H9 (cell line): ENCODE measurements around the gene PIK3R5. TPM values are rescaled to one million over a fixed set of nuclear protein-coding genes. Genes with fewer than 3 reads are reported as not detected.

ENCODE experiments used
- DNase-seq: peaks from one replicate; pipeline ENCODE4 v3.0.0-alpha.2; 2017
- H2AFZ ChIP-seq: one replicate; pipeline ENCODE4 v1.6.1; 2013; ENCODE audit warnings: mild to moderate bottlenecking, low read length, control low read depth, moderate library complexity
- H2AK5ac ChIP-seq: 2 replicates; pipeline ENCODE4 v1.6.1; 2013; ENCODE audit warnings: low read length, control low read depth, mixed read lengths; ENCODE audit not compliant: insufficient read length
- H2BK120ac ChIP-seq: one replicate; pipeline ENCODE4 v1.6.1; 2013; ENCODE audit warnings: low read depth, mild to moderate bottlenecking, low read length, control low read depth, inconsistent platforms; ENCODE audit not compliant: poor library complexity, severe bottlenecking
- H2BK12ac ChIP-seq: 2 replicates; pipeline ENCODE4 v1.6.1; 2013; ENCODE audit warnings: low read length, control low read depth, mixed read lengths, low read depth; ENCODE audit not compliant: insufficient read length
- H2BK15ac ChIP-seq: 2 replicates; pipeline ENCODE4 v1.6.1; 2013; ENCODE audit warnings: low read depth, low read length, control low read depth
- H2BK20ac ChIP-seq: one replicate; pipeline ENCODE4 v1.6.1; 2013; ENCODE audit warnings: low read depth, mild to moderate bottlenecking, low read length, control low read depth, inconsistent platforms; ENCODE audit not compliant: poor library complexity, severe bottlenecking
- H2BK5ac ChIP-seq: 2 replicates; pipeline ENCODE4 v1.6.1; 2013; ENCODE audit warnings: low read length, control low read depth, mixed read lengths; ENCODE audit not compliant: insufficient read length
- H3K14ac ChIP-seq: 2 replicates; pipeline ENCODE4 v1.6.1; 2013; ENCODE audit warnings: low read length, control low read depth; ENCODE audit not compliant: insufficient read depth
- H3K18ac ChIP-seq: 2 replicates; pipeline ENCODE4 v1.6.1; 2013; ENCODE audit warnings: low read depth, mild to moderate bottlenecking, mixed read lengths, low read length, control low read depth; ENCODE audit not compliant: insufficient read length
- H3K23ac ChIP-seq: 2 replicates; pipeline ENCODE4 v1.6.1; 2013; ENCODE audit warnings: low read length, control low read depth, mixed read lengths, low read depth; ENCODE audit not compliant: insufficient read length
- H3K23me2 ChIP-seq: 2 replicates; pipeline ENCODE4 v1.6.1; 2013; ENCODE audit warnings: low read depth, mild to moderate bottlenecking, mixed read lengths, low read length, control low read depth; ENCODE audit not compliant: insufficient read length, poor library complexity, severe bottlenecking
- H3K27ac ChIP-seq: 2 replicates; pipeline ENCODE4 v1.5.1; 2013; ENCODE audit warnings: low read length, control low read depth, mixed read lengths, low read depth; ENCODE audit not compliant: insufficient read length
- H3K27me3 ChIP-seq: 2 replicates; pipeline ENCODE4 v1.6.1; 2013; ENCODE audit warnings: low read length, control low read depth, inconsistent platforms; ENCODE audit not compliant: insufficient read depth
- H3K4ac ChIP-seq: 2 replicates; pipeline ENCODE4 v1.6.1; 2013; ENCODE audit warnings: low read depth, mild to moderate bottlenecking, control low read depth, inconsistent platforms, low read length, moderate library complexity
- H3K4me1 ChIP-seq: 2 replicates; pipeline ENCODE4 v1.6.1; 2013; ENCODE audit warnings: low read length, control low read depth, inconsistent platforms; ENCODE audit not compliant: insufficient read depth
- H3K4me2 ChIP-seq: 2 replicates; pipeline ENCODE4 v1.6.1; 2013; ENCODE audit warnings: low read length, control low read depth, mixed read lengths; ENCODE audit not compliant: insufficient read length, insufficient read depth
- H3K56ac ChIP-seq: 2 replicates; pipeline ENCODE4 v1.6.1; 2013; ENCODE audit warnings: low read depth, mild to moderate bottlenecking, mixed read lengths, low read length, control low read depth; ENCODE audit not compliant: insufficient read length
- H3K79me1 ChIP-seq: 2 replicates; pipeline ENCODE4 v1.6.1; 2013; ENCODE audit warnings: low read depth, mild to moderate bottlenecking, moderate library complexity, low read length, control low read depth, inconsistent platforms; ENCODE audit not compliant: insufficient read depth, poor library complexity, severe bottlenecking
- H3K79me2 ChIP-seq: 2 replicates; pipeline ENCODE4 v1.6.1; 2013; ENCODE audit warnings: low read length, control low read depth, inconsistent platforms; ENCODE audit not compliant: insufficient read depth
- H3K9ac ChIP-seq: 2 replicates; pipeline ENCODE4 v1.6.1; 2013; ENCODE audit warnings: low read length, control low read depth, mixed read lengths; ENCODE audit not compliant: insufficient read length; ENCODE audit errors: extremely low read depth
- H3K9me3 ChIP-seq: one replicate; pipeline ENCODE4 v1.6.1; 2013; ENCODE audit warnings: low read depth, low read length, inconsistent platforms; ENCODE audit not compliant: control insufficient read depth
- H3T11ph ChIP-seq: one replicate; pipeline ENCODE4 v1.6.1; 2013; ENCODE audit warnings: mild to moderate bottlenecking, low read length, control low read depth, inconsistent platforms
- H4K20me1 ChIP-seq: one replicate; pipeline ENCODE4 v1.6.1; 2013; ENCODE audit not compliant: control insufficient read depth, insufficient read length, insufficient read depth
- H4K5ac ChIP-seq: 2 replicates; pipeline ENCODE4 v1.6.1; 2013; ENCODE audit warnings: low read depth, mild to moderate bottlenecking, mixed read lengths, low read length, control low read depth; ENCODE audit not compliant: insufficient read length
- H4K8ac ChIP-seq: replicated peaks from 2 replicates; pipeline ENCODE4 v1.6.1; 2013; ENCODE audit warnings: low read length, control low read depth, mixed read lengths, low read depth; ENCODE audit not compliant: insufficient read length
- H4K91ac ChIP-seq: 2 replicates; pipeline ENCODE4 v1.6.1; 2013; ENCODE audit warnings: low read depth, mild to moderate bottlenecking, moderate library complexity, mixed read lengths, low read length, control low read depth; ENCODE audit not compliant: insufficient read length
- H3K27ac Mint-ChIP-seq, 3 experiments: 2 replicates in 2 of 3; 3 replicates in 1 of 3; pipeline ENCODE4 v1.8.0; 2020 to 2021; ENCODE audit warnings: mixed read lengths in 3 of 3, mild to moderate bottlenecking in 1 of 3, moderate library complexity in 1 of 3
- H3K27me3 Mint-ChIP-seq: 2 replicates; pipeline ENCODE4 v1.8.0; 2021; ENCODE audit warnings: low read depth, mild to moderate bottlenecking, moderate library complexity, mixed read lengths
- H3K36me3 Mint-ChIP-seq, 3 experiments: 2 replicates in 2 of 3; 3 replicates in 1 of 3; pipeline ENCODE4 v1.8.0; 2020 to 2021; ENCODE audit warnings: low read depth in 3 of 3, mixed read lengths in 3 of 3; ENCODE audit not compliant: insufficient read depth in 1 of 3
- H3K4me1 Mint-ChIP-seq, 2 experiments: 2 replicates each; pipeline ENCODE4 v1.8.0; 2020; ENCODE audit warnings: mixed read lengths in 2 of 2
- H3K4me3 Mint-ChIP-seq, 2 experiments: 2 replicates in 1 of 2; 3 replicates in 1 of 2; pipeline ENCODE4 v1.8.0; 2020 to 2021; ENCODE audit warnings: mild to moderate bottlenecking in 2 of 2, mixed read lengths in 2 of 2, moderate library complexity in 1 of 2
- H3K9me3 Mint-ChIP-seq, 2 experiments: 2 replicates in 1 of 2; 3 replicates in 1 of 2; pipeline ENCODE4 v1.8.0; 2020; ENCODE audit warnings: mild to moderate bottlenecking in 2 of 2, mixed read lengths in 2 of 2, moderate library complexity in 1 of 2
- CTCF ChIP-seq: fragments of 200-600 bp; sonication (generic); conservative IDR thresholded peaks from 3 replicates; pipeline ENCODE4 v1.8.0; 2021; ENCODE audit warnings: antibody characterized with exemption, mild to moderate bottlenecking
- WGBS: extraction: QIAGEN DNeasy Blood & Tissue Kit; methylation state at CpG from one replicate; pipeline ENCODE4 v1.1.7; 2013; ENCODE audit warnings: missing lambda C conversion rate, low lambda C conversion rate, mixed read lengths; ENCODE audit not compliant: insufficient read length; ENCODE audit errors: extremely low coverage; 5-methylcytosine and 5-hydroxymethylcytosine counted together
- total RNA-seq: library from RNA; stranded (reverse); gene quantifications from 2 replicates; pipeline ENCODE4 v1.2.1, GENCODE V29; 2021

PIK3R5 gene
- total RNA-seq, 1 experiment from 2014 or later: 1.4 TPM

- peaks cover 11 to 22% of the 10 kb centered on the region in 2 experiments for H3K4me1 Mint-ChIP-seq
- no peaks in the 10 kb centered on the region for H3K79me2 ChIP-seq
- H3K4ac ChIP-seq: no peak overlapping the region
- no peaks in the 10 kb centered on the region for H3K9me3 ChIP-seq
- H3K14ac ChIP-seq: no peak overlapping the region
- no peak overlapping the region for H3T11ph ChIP-seq
- H3K18ac ChIP-seq: no peak overlapping the region
- no peak overlapping the region for H2BK5ac ChIP-seq
- peaks cover 50% of the 10 kb centered on the region for H3K27me3 ChIP-seq
- H2BK12ac ChIP-seq: no peak overlapping the region
- no peak overlapping the region for H2BK15ac ChIP-seq
- H4K20me1 ChIP-seq: no peaks in the 10 kb centered on the region
- no CpG with 5 or more reads among the region's 69 CpGs for WGBS
- H3K23me2 ChIP-seq: peaks cover 16% of the 10 kb centered on the region
- H3K4me1 ChIP-seq: no peaks in the 10 kb centered on the region
- peak; percentile 63 for DNase-seq
- H3K9ac ChIP-seq: no peak overlapping the region
- H4K91ac ChIP-seq: no peak overlapping the region
- H3K23ac ChIP-seq: no peak overlapping the region
- no peak overlapping the region for H2BK120ac ChIP-seq
- no peaks in the 10 kb centered on the region; a peak in 1 of 7 replicates for H3K36me3 Mint-ChIP-seq
- no peak overlapping the region for H3K27ac Mint-ChIP-seq
- no peak overlapping the region for H2AFZ ChIP-seq
- H2AK5ac ChIP-seq: no peak overlapping the region
- H3K4me3 Mint-ChIP-seq: peak overlapping the region; percentile 40 to 78
- peaks cover 4 to 9% of the 10 kb centered on the region in 2 experiments; a peak in 3 of 5 replicates for H3K9me3 Mint-ChIP-seq
- no peaks in the 10 kb centered on the region for H3K79me1 ChIP-seq
- H4K8ac ChIP-seq: no peak overlapping the region
- peak overlapping the region; percentile 48 for H3K4me2 ChIP-seq
- H3K56ac ChIP-seq: no peak overlapping the region
- H4K5ac ChIP-seq: no peak overlapping the region
- TF ChIP-seq CTCF: peak; percentile 60
- no peak overlapping the region for H3K27ac ChIP-seq
- H2BK20ac ChIP-seq: no peak overlapping the region
- peaks cover 91% of the 10 kb centered on the region for H3K27me3 Mint-ChIP-seq
These were observed 37.3 kb upstream of the PIK3R5 start for GRCh38 chr17:9002606-9003354.
